Endothelial cell (in vitro differentiated cells): ENCODE data around the gene CALM3. TPM values are rescaled to one million over a fixed set of nuclear protein-coding genes. Genes with fewer than 3 reads are reported as not detected.

Experiments used
- DNase-seq: peaks from one replicate; pipeline ENCODE4 v3.0.0; 2021; ENCODE audit warnings: low spot score
- H3K27ac Mint-ChIP-seq: one replicate; pipeline ENCODE4 v1.8.0; 2021; ENCODE audit warnings: mixed read lengths, inconsistent platforms; ENCODE audit not compliant: unreplicated experiment
- H3K27me3 Mint-ChIP-seq: one replicate; pipeline ENCODE4 v1.8.0; 2021; ENCODE audit warnings: mild to moderate bottlenecking, moderate library complexity, mixed read lengths, inconsistent platforms; ENCODE audit not compliant: unreplicated experiment
- H3K36me3 Mint-ChIP-seq: one replicate; pipeline ENCODE4 v1.8.0; 2021; ENCODE audit warnings: mild to moderate bottlenecking, low read depth, mixed read lengths, inconsistent platforms; ENCODE audit not compliant: unreplicated experiment
- H3K4me1 Mint-ChIP-seq: one replicate; pipeline ENCODE4 v1.8.0; 2021; ENCODE audit warnings: mild to moderate bottlenecking, mixed read lengths, inconsistent platforms; ENCODE audit not compliant: unreplicated experiment
- H3K4me3 Mint-ChIP-seq: one replicate; pipeline ENCODE4 v1.8.0; 2021; ENCODE audit warnings: mild to moderate bottlenecking, mixed read lengths, inconsistent platforms; ENCODE audit not compliant: unreplicated experiment
- H3K9me3 Mint-ChIP-seq: one replicate; pipeline ENCODE4 v1.8.0; 2021; ENCODE audit warnings: mixed read lengths, inconsistent platforms; ENCODE audit not compliant: unreplicated experiment
- total RNA-seq: library from RNA; stranded (reverse); fragmentation: NEBNext Ultra II Directional; extraction: Animal tissue kit (Norgen Biotek cat#: 25700); gene quantifications from one replicate; pipeline ENCODE4 v1.2.1, GENCODE V29; 2021; ENCODE audit not compliant: unreplicated experiment
- TF ChIP-seq, protein P1 (sequence below): fragments of 200-600 bp; sonication (generic); IDR thresholded peaks from one replicate; pipeline ENCODE4 v1.5.0; 2021; ENCODE audit warnings: antibody characterized with exemption; ENCODE audit not compliant: unreplicated experiment

The CALM3 gene
- total RNA-seq, 1 donor from 2014 or later, result 564 TPM

DNA sequence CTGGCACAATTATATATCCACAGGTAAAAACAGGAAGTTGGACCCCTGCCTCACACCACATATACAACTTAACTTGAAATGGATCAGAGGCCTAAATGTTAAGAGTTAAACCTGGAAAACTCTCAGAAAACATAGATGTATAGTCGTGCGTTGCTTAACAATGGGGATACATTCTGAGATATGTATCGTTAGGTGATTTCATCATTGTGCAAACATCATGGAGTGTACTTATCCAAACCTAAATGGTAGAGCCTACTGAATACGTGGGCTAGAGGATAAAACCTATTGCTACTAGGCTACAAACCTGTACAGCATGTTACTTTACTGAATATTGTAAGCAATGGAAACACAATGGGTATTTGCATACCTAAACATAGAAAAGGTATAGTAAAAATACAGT lies 14.8 kb upstream of the CALM3 start:
- no peak for DNase-seq
- no peaks in the 10 kb centered on the region for H3K9me3 Mint-ChIP-seq
- H3K4me3 Mint-ChIP-seq, result no peak overlapping the region
- no peaks in the 10 kb centered on the region for H3K36me3 Mint-ChIP-seq
- H3K27ac Mint-ChIP-seq, result no peak overlapping the region
- H3K4me1 Mint-ChIP-seq, result no peaks in the 10 kb centered on the region
- TF ChIP-seq, protein P1, sequence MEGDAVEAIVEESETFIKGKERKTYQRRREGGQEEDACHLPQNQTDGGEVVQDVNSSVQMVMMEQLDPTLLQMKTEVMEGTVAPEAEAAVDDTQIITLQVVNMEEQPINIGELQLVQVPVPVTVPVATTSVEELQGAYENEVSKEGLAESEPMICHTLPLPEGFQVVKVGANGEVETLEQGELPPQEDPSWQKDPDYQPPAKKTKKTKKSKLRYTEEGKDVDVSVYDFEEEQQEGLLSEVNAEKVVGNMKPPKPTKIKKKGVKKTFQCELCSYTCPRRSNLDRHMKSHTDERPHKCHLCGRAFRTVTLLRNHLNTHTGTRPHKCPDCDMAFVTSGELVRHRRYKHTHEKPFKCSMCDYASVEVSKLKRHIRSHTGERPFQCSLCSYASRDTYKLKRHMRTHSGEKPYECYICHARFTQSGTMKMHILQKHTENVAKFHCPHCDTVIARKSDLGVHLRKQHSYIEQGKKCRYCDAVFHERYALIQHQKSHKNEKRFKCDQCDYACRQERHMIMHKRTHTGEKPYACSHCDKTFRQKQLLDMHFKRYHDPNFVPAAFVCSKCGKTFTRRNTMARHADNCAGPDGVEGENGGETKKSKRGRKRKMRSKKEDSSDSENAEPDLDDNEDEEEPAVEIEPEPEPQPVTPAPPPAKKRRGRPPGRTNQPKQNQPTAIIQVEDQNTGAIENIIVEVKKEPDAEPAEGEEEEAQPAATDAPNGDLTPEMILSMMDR, result no peak
- H3K27me3 Mint-ChIP-seq, result peaks cover under 1% of the 10 kb centered on the region

DNA sequence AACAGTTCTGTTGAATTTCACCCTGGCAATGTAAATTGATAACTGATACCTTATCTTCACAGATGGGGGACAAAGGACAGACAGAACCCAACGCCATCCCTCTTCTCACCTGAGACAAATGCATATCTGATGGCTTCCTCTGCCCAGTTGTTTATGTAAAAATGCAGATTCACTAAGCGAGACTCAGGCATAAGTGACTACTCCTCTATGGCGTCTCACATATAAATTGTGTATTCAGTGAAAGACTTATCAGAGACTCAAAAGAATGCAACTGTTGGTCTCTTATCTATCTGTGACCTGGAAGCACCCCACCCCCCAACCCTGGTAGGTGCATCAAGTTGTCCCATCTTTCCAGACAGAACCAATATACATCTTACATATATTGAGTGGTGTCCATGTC lies 13.3 kb upstream of the CALM3 start:
- TF ChIP-seq, protein P1, result no peak
- H3K27ac Mint-ChIP-seq, result no peak overlapping the region
- H3K9me3 Mint-ChIP-seq, result no peaks in the 10 kb centered on the region
- H3K36me3 Mint-ChIP-seq, result no peaks in the 10 kb centered on the region
- no peaks in the 10 kb centered on the region for H3K4me1 Mint-ChIP-seq
- H3K4me3 Mint-ChIP-seq, result no peak overlapping the region
- no peaks in the 10 kb centered on the region for H3K27me3 Mint-ChIP-seq
- DNase-seq, result no peak

DNA sequence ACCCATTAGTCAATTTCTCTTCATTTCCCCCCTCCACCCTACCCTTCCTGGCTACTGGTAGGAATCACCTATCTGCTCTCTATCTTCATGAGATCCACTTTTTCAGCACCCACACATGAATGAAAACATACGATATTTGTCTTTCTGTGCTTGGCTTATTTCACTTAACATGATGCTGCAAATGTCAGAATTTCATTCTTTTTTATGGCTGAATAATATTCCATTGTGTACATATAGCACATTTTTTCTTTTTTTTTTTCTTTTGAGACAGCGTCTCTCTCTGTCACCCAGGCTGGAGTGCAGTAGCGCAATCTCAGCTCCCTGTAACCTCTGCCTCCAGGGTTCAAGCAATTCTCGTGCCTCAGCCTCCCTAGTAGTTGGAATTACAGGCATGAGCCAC lies 9.9 kb upstream of the CALM3 start:
- no peaks in the 10 kb centered on the region for H3K27me3 Mint-ChIP-seq
- no peak for DNase-seq
- H3K9me3 Mint-ChIP-seq, result no peaks in the 10 kb centered on the region
- no peak overlapping the region for H3K27ac Mint-ChIP-seq
- TF ChIP-seq, protein P1, result no peak
- no peaks in the 10 kb centered on the region for H3K36me3 Mint-ChIP-seq
- no peaks in the 10 kb centered on the region for H3K4me1 Mint-ChIP-seq
- no peak overlapping the region for H3K4me3 Mint-ChIP-seq

DNA sequence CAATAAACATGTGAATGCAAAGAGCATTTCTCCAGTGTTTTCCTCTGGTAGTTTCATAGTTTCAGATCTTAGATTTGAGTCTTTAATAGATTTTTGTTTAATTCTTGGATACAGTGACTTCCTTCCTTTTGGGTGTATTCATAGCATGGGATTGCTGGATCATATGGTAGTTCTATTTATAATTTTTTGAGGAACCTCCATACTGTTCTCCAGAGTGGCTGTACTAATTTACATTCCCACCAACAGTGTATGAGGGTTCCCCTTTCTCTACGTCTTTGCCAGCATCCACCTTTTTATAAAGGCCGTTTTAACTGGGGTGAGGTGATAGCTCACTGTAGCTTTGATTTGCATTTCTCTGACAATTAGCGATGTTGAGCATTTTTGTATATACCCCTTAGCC lies 9.3 kb upstream of the CALM3 start:
- no peaks in the 10 kb centered on the region for H3K36me3 Mint-ChIP-seq
- TF ChIP-seq, protein P1, result no peak
- H3K27ac Mint-ChIP-seq, result no peak overlapping the region
- no peaks in the 10 kb centered on the region for H3K9me3 Mint-ChIP-seq
- no peaks in the 10 kb centered on the region for H3K27me3 Mint-ChIP-seq
- H3K4me3 Mint-ChIP-seq, result no peak overlapping the region
- DNase-seq, result no peak
- no peaks in the 10 kb centered on the region for H3K4me1 Mint-ChIP-seq

DNA sequence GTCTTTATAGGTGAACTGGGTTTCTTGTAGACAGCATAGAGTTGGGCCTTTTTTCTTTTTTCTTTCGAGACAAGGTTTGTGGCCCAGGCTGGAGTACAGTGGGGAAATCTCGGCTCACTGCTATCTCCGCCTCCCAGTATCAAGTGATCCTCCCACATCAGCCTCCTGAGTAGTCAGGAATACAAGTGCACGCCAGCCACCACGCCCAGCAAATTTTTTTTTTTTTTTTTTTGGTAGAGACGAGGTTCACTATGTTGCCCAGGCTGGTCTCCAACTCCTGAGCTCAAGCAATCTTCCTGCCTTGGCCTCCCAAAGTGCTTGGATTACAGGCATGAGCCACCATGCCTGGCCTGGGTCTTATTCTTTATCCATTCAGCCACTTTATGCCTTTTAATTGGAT lies 5.1 kb upstream of the CALM3 start:
- Mint-ChIP-seq H3K27ac (no peak overlapping the region), H3K36me3 (peaks cover 7% of the 10 kb centered on the region), H3K4me1 (no peaks in the 10 kb centered on the region), H3K27me3 (peaks cover 5% of the 10 kb centered on the region), H3K4me3 (no peak overlapping the region), H3K9me3 (no peaks in the 10 kb centered on the region)
- DNase-seq, result no peak
- TF ChIP-seq, protein P1, result no peak
